HCT116 (cell line): ENCODE results near the gene ARL2BP. TPM values are rescaled to one million over a fixed set of nuclear protein-coding genes. Genes with fewer than 3 reads are reported as not detected.

Experiments
- ATAC-seq: fragments of 200-7000 bp; cut with Tn5 transposase; 2 replicates; pipeline ENCODE4 v1.9.1; 2020; ENCODE audit warnings: mild to moderate bottlenecking, moderate library complexity
- BruUV-seq: library from RNA; stranded (reverse); fragments of 400-500 nt; replicated peaks from 2 replicates; lab custom pipeline; 2021; lab: Mats Ljungman, UMichigan
- CTCF ChIA-PET: fragments of 300-600 bp; sonication (Branson Sonifier 250); formaldehyde crosslinking; loops from one replicate; lab custom pipeline; 2021; ENCODE audit warnings: antibody characterized with exemption; lab: Charles Lee
- POLR2A ChIA-PET: fragments of 300-600, 350-600 bp; sonication (Branson Sonifier 250); formaldehyde crosslinking; loops from one replicate; lab custom pipeline; 2021; ENCODE audit warnings: antibody characterized with exemption; lab: Charles Lee
- RAD21 ChIA-PET, 2 experiments: fragments of 300-600 bp; sonication (Branson Sonifier 250); formaldehyde crosslinking; loops; one replicate each; lab custom pipeline; 2023; ENCODE audit warnings: low total read pairs in 2 of 2; ENCODE audit not compliant: uncharacterized antibody in 2 of 2, unreplicated experiment in 2 of 2, low non-redundant PET in 1 of 2; lab: Charles Lee
- DNase-seq: peaks from one replicate; pipeline ENCODE4 v3.0.0-alpha.2; 2010; ENCODE audit warnings: low read depth, low spot score
- H2AFZ ChIP-seq: fragments of 200-600 bp; shearing (Covaris generic), sonication (generic); 2 replicates; pipeline ENCODE4 v1.6.1; 2017; ENCODE audit warnings: low read depth, mixed run types, mixed read lengths, antibody characterized with exemption, low read length; ENCODE audit not compliant: poor library complexity, severe bottlenecking
- H3K27ac ChIP-seq: 2 replicates; pipeline ENCODE4 v1.5.1; 2012; ENCODE audit warnings: low read depth, low read length
- H3K27me3 ChIP-seq: fragments of 200-600 bp; sonication (generic); 2 replicates; pipeline ENCODE4 v1.6.1; 2016; ENCODE audit warnings: mixed run types, low read length, mixed read lengths; ENCODE audit not compliant: insufficient read depth
- H3K36me3 ChIP-seq, 2 experiments: fragments of 200-500 bp in 1 of 2; fragments of 200-600 bp in 1 of 2; sonication (Bioruptor generic) in 1 of 2; sonication (generic) in 1 of 2; 2 replicates each; pipeline versions ENCODE4 v1.5.1 to v1.6.1; 2014 to 2016; ENCODE audit warnings: low read length in 2 of 2, inconsistent platforms in 1 of 2, mixed read lengths in 1 of 2, mixed run types in 1 of 2; ENCODE audit not compliant: insufficient read depth in 2 of 2, control insufficient read depth in 1 of 2
- H3K4me1 ChIP-seq, 2 experiments: fragments of 200-600 bp in 1 of 2; sonication (generic) in 1 of 2; 2 replicates each; pipeline versions ENCODE4 v1.5.1 to v1.6.1; 2012 to 2017; ENCODE audit warnings: low read length in 2 of 2, inconsistent platforms in 1 of 2, mild to moderate bottlenecking in 1 of 2, mixed read lengths in 1 of 2, mixed run types in 1 of 2, moderate library complexity in 1 of 2; ENCODE audit not compliant: insufficient read depth in 2 of 2, control insufficient read depth in 1 of 2
- H3K4me2 ChIP-seq: fragments of 200-600 bp; sonication (generic); 2 replicates; pipeline ENCODE4 v1.6.1; 2017; ENCODE audit warnings: mixed run types, low read length, mixed read lengths
- H3K4me3 ChIP-seq, 2 experiments: fragments of 200-600 bp in 1 of 2; sonication (generic) in 1 of 2; replicated peaks in 1 of 2; 2 replicates each; pipeline ENCODE4 v1.5.1; 2011 to 2016; ENCODE audit warnings: low read length in 2 of 2, control low read depth in 1 of 2, low read depth in 1 of 2, mild to moderate bottlenecking in 1 of 2, mixed read lengths in 1 of 2, mixed run types in 1 of 2
- H3K79me2 ChIP-seq: fragments of 200-600 bp; sonication (generic); 2 replicates; pipeline ENCODE4 v1.6.1; 2017; ENCODE audit warnings: mild to moderate bottlenecking, mixed run types, low read length, moderate library complexity, mixed read lengths; ENCODE audit not compliant: insufficient read depth
- H3K9ac ChIP-seq: fragments of 200-600 bp; sonication (generic); 2 replicates; pipeline ENCODE4 v1.6.1; 2016; ENCODE audit warnings: low read length, mixed read lengths
- H3K9me2 ChIP-seq: fragments of 200-600 bp; sonication (generic), shearing (Covaris generic); 2 replicates; pipeline ENCODE4 v1.6.1; 2017; ENCODE audit warnings: mixed run types, mild to moderate bottlenecking, moderate library complexity; ENCODE audit not compliant: insufficient read depth
- H3K9me3 ChIP-seq, 2 experiments: fragments of 200-500 bp in 1 of 2; fragments of 200-600 bp in 1 of 2; sonication (Bioruptor generic) in 1 of 2; sonication (generic) in 1 of 2; 2 replicates each; pipeline ENCODE4 v1.6.1; 2014 to 2017; ENCODE audit warnings: low read length in 2 of 2, mixed read lengths in 2 of 2, inconsistent platforms in 1 of 2, low read depth in 1 of 2, mild to moderate bottlenecking in 1 of 2, mixed run types in 1 of 2, moderate library complexity in 1 of 2; ENCODE audit not compliant: control insufficient read depth in 1 of 2, insufficient read depth in 1 of 2
- H4K20me1 ChIP-seq: fragments of 200-600 bp; sonication (generic), shearing (Covaris generic); 2 replicates; pipeline ENCODE4 v1.6.1; 2017; ENCODE audit warnings: mixed run types, mild to moderate bottlenecking, moderate library complexity; ENCODE audit not compliant: insufficient read depth
- CBX3 ChIP-seq: IDR thresholded peaks from 2 replicates; pipeline ENCODE4 v1.6.1; 2012; ENCODE audit warnings: low read depth
- CTCF ChIP-seq, 3 experiments: fragments of 200-600 bp in 1 of 3; sonication (generic) in 1 of 3; IDR thresholded peaks in 2 of 3; conservative IDR thresholded peaks in 1 of 3; 2 replicates each; pipeline ENCODE4 v1.5.1; 2012 to 2017; ENCODE audit warnings: low read depth in 2 of 3, low read length in 2 of 3, antibody characterized with exemption in 1 of 3, borderline replicate concordance in 1 of 3, control low read depth in 1 of 3, mild to moderate bottlenecking in 1 of 3, mixed read lengths in 1 of 3, mixed run types in 1 of 3, moderate library complexity in 1 of 3; ENCODE audit not compliant: insufficient read depth in 1 of 3
- ELF1 ChIP-seq: IDR thresholded peaks from 2 replicates; pipeline ENCODE4 v1.6.1; 2012; ENCODE audit warnings: low read depth, borderline replicate concordance
- JUND ChIP-seq: IDR thresholded peaks from 2 replicates; pipeline ENCODE4 v1.6.1; 2012
- POLR2A ChIP-seq: IDR thresholded peaks from 2 replicates; pipeline ENCODE4 v1.7.0; 2011; ENCODE audit warnings: borderline replicate concordance; ENCODE audit not compliant: insufficient read depth, insufficient read length; ENCODE audit errors: extremely low read depth
- POLR2AphosphoS5 ChIP-seq: IDR thresholded peaks from 2 replicates; pipeline ENCODE4 v1.6.1; 2011; ENCODE audit warnings: mild to moderate bottlenecking, low read depth, low read length, moderate library complexity
- RAD21 ChIP-seq: IDR thresholded peaks from 2 replicates; pipeline ENCODE4 v1.6.1; 2012; ENCODE audit warnings: low read depth, mild to moderate bottlenecking
- TCF7L2 ChIP-seq: IDR thresholded peaks from 2 replicates; pipeline ENCODE4 v1.7.0; 2011; ENCODE audit warnings: borderline replicate concordance, inconsistent platforms; ENCODE audit not compliant: insufficient read depth, insufficient read length; ENCODE audit errors: extremely low read depth
- intact Hi-C: fragments of 100-400 bp; cut with micrococcal nuclease; formaldehyde crosslinking; loops from 2 replicates; pipeline ENCODE4 v1.10.0; 2022
- total RNA-seq: library from RNA; stranded (reverse); gene quantifications from one replicate; pipeline ENCODE4 v1.2.1, GENCODE V29; 2021; ENCODE audit not compliant: unreplicated experiment

ARL2BP gene
- total RNA-seq, 1 experiment from 2014 or later = 28.8 TPM

GRCh38 chr16:57202095-57202886, 42.8 kb upstream of the ARL2BP start:
- H3K79me2 ChIP-seq = peaks cover 10% of the 10 kb centered on the region
- no peaks in the 10 kb centered on the region for H3K27me3 ChIP-seq
- TF ChIP-seq POLR2A (no peak), CBX3 (no peak), TCF7L2 (no peak), JUND (no peak), ELF1 (no peak)
- H3K36me3 ChIP-seq = peaks cover 5 to 16% of the 10 kb centered on the region in 2 experiments
- no peak overlapping the region for H3K4me3 ChIP-seq
- no TSS peak for BruUV-seq
- DNase-seq (no peak), ATAC-seq (no peak)
- no peak overlapping the region for H3K27ac ChIP-seq
- H3K4me2 ChIP-seq = no peak overlapping the region
- H2AFZ ChIP-seq = no peak overlapping the region
- RAD21 ChIA-PET = no interaction called here
- intact Hi-C loops = no loop called here
- no peaks in the 10 kb centered on the region for H4K20me1 ChIP-seq
- POLR2A ChIA-PET = no interaction called here
- H3K4me1 ChIP-seq = no peaks in the 10 kb centered on the region
- CTCF ChIA-PET = no interaction called here
- no peaks in the 10 kb centered on the region for H3K9me2 ChIP-seq
- no peaks in the 10 kb centered on the region for H3K9me3 ChIP-seq
- no peak overlapping the region for H3K9ac ChIP-seq

GRCh38 chr16:57203451-57203850, 41.6 kb upstream of the ARL2BP start:
- intact Hi-C loops = no loop called here
- no peak overlapping the region for H3K4me2 ChIP-seq
- TF ChIP-seq CTCF (IDR thresholded peaks at IDR 0.05 in 2 of 3, conservative IDR thresholded peaks at IDR 0.05 in 1 of 3; ENCODE audit: borderline replicate concordance in 1 of 3, insufficient read depth in 1 of 3, low read depth in 2 of 3, low read length in 2 of 3) (no peak), POLR2AphosphoS5 (no peak), RAD21 (no peak)
- ChIA-PET POLR2A (no interaction called here), RAD21 (no interaction called here), CTCF (no interaction called here)
- H3K4me3 ChIP-seq = no peak overlapping the region
- no peaks in the 10 kb centered on the region for H3K27me3 ChIP-seq
- no peak overlapping the region for H3K9ac ChIP-seq
- H3K27ac ChIP-seq = no peak overlapping the region
- BruUV-seq = no TSS peak
- H2AFZ ChIP-seq = no peak overlapping the region
- DNase-seq (no peak), ATAC-seq (no peak)
- no peaks in the 10 kb centered on the region for H3K4me1 ChIP-seq
- H3K36me3 ChIP-seq = peaks cover 10 to 22% of the 10 kb centered on the region in 2 experiments
- no peaks in the 10 kb centered on the region for H4K20me1 ChIP-seq
- H3K79me2 ChIP-seq = 0 out of 2 replicates have a peak, but pooled peaks cover 2% of the 10 kb centered on the region
- H3K9me3 ChIP-seq = no peaks in the 10 kb centered on the region
- H3K9me2 ChIP-seq = no peaks in the 10 kb centered on the region
